Placental pericyte (primary cell): ENCODE data around the gene OR10K2. TPM values are rescaled to one million over a fixed set of nuclear protein-coding genes. Genes with fewer than 3 reads are reported as not detected.

Experiments used
- total RNA-seq: library from RNA; depleted of rRNA; stranded (reverse); fragments of >200 nt; gene quantifications from 2 replicates; pipeline ENCODE4 v1.2.3, GENCODE V29; 2012

Gene OR10K2, protein sequence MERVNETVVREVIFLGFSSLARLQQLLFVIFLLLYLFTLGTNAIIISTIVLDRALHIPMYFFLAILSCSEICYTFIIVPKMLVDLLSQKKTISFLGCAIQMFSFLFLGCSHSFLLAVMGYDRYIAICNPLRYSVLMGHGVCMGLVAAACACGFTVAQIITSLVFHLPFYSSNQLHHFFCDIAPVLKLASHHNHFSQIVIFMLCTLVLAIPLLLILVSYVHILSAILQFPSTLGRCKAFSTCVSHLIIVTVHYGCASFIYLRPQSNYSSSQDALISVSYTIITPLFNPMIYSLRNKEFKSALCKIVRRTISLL
- total RNA-seq: not detected in 2 replicates

DNA sequence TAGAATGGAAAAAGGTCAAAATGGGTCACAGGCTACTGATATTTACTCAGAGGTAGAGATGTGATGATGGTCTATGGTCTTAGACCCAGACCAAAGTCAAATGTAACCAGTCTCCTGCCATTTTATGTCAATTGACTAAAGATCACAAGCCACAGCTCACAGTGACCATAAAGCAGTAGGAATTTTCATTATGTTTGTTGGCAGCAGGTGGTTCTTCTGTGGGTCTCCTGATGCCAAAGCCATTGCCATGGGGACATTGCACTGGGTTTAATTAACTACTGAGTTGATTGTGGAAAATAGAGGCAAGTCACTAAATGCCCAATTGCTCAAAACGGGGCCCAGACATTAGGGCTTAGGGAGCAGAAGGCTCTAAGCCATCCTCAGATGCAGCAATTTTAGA lies at the start of gene OR10K2:
TSS of gene OR10K2 (minus strand) at position 101 of the 400 bp plus-strand sequence. CDS start 5,371 bp downstream, outside the sequence.

GRCh38 chr1:158471920-158472319 lies 45.9 kb upstream of the OR10K2 start, which contains the start of gene OR10R2:
Gene OR10R2, plus strand, starts transcription at chr1:158472220. Its CDS starts 106 bp downstream, at chr1:158472326.

DNA sequence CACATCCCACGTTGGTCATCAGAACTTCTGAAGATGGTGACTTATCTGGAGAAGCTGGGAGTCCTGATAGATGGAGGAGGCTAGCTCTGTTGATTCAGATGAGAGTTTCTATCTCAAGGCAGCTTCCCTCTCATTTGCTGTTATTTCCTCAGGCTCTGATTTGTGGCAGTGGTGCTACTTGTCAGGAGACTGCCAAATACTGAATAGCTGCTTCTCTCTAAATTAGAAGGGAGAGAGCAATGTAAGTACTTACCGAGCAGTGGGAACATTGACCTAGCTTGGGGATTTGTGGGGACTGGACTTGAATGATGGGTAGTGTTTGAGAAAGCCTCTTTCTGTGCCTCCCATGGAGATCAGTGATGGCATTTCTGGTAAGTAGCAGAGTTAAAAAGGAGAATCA lies 35.5 kb upstream of the OR10K2 start, which contains the start of gene OR10K1:
TSS of gene OR10K1 (plus strand) at position 301 of the 400 bp plus-strand sequence. CDS start 3,728 bp downstream, outside the sequence.

GRCh38 chr1:158398818-158399514 lies 27.1 kb downstream of the OR10K2 start, which contains the start of gene OR10T2:
Gene OR10T2, minus strand, starts transcription at chr1:158399466. Its CDS starts 0 bp downstream, at chr1:158399466.

Other genes with a start within 250 kb of the OR10K2 start
- 0.14 and 0.66 TPM in 2 replicates for gene CD1D, start 245.3 kb downstream of the OR10K2 start, total RNA-seq
- not detected in 2 replicates for gene CD1A, start 171.8 kb downstream of the OR10K2 start, total RNA-seq
- not detected in 2 replicates for gene CD1C, start 136.3 kb downstream of the OR10K2 start, total RNA-seq
- not detected in 2 replicates for gene CD1B, start 94.7 kb downstream of the OR10K2 start, total RNA-seq
- not detected in 2 replicates for gene CD1E, start 72.3 kb downstream of the OR10K2 start, total RNA-seq
- not detected in 2 replicates for gene OR10T2, start 26.8 kb downstream of the OR10K2 start, total RNA-seq
- not detected in 2 replicates for gene OR10K1, start 35.6 kb upstream of the OR10K2 start, total RNA-seq
- gene OR10R2, start 46.0 kb upstream of the OR10K2 start, total RNA-seq: not detected in 2 replicates
- gene OR6Y1, start 128.2 kb upstream of the OR10K2 start, total RNA-seq: not detected in 2 replicates
- gene OR6P1, start 144.3 kb upstream of the OR10K2 start, total RNA-seq: not detected in 2 replicates
- gene OR10X1, start 153.7 kb upstream of the OR10K2 start, total RNA-seq: not detected in 2 replicates
- gene OR10Z1, start 179.0 kb upstream of the OR10K2 start, total RNA-seq: not detected in 2 replicates